ENCODE data around the gene SEMA6D. TPM values are rescaled to one million over a fixed set of nuclear protein-coding genes. Genes with fewer than 3 reads are reported as not detected.
"Not testable (repeated sequence)": the region's sequence is repeated elsewhere in the genome, so short reads cannot be mapped to it uniquely, and the experiment has no call there.

Gene SEMA6D
- polyA plus RNA-seq, 1 of the 3 experiments (the other 2 are of a cell fraction) = 0.30 TPM

DNA sequence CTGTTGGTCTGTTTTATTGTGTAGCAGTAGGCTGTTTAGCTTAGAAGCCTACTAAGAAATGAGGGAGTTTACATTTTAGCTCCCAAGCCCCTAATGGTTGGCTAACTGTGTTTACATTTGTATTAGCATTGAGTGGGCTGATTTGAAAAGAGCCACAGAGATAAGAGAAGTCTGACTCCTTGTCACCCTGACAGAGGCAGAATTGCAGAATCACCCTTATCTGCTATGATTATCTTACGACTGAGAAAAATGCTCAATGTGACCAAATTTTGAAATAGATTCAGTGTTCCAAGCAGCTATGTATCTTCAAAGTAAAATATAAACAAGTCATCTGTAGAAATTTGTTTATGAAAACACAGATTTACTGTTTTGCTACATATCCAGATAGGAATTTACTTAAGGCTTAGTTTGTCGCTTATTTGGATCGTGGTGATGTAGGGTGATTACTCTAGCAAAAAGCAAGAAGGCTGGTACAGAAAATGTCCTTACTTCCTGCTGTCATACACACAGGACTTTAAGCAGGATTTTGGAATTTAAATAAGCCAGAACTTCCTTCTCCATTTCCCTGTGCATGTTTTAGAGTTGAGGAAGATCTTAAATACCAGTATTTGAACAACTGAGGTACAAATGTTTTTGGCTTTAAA, 19.0 kb downstream of the SEMA6D start:
- Histone ChIP-seq H2AFZ (ENCODE audit: low read depth) (no peak overlapping the region), H3K79me2 (ENCODE audit: insufficient read depth) (no peaks in the 10 kb centered on the region)

DNA sequence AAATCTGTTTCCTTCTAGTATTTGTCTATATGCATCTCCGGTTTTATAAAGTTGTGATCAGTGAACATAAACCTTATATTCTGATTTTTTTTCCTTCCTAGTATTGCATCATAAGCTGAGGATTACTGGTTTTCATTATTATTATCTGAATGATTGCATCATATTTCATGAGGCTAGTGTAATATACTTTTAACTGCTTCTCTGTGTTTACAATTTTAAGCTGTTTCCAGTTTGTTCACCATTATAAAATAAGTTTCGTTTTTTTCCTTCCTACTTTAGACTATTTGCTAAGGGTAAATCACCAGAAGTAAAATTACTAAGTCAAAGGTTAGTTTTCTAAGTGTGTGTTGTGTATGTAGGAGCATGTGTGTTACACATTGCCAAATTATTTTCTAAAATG, 20.2 kb downstream of the SEMA6D start:
- no peaks in the 10 kb centered on the region for H3K79me2 ChIP-seq (ENCODE audit: insufficient read depth)
- no peaks in the 10 kb centered on the region for H3K27me3 ChIP-seq (ENCODE audit: insufficient read depth)
- no peak overlapping the region for H3K4me3 ChIP-seq (ENCODE audit: low read depth in 2 of 2, low read length in 1 of 2)
- H4K20me1 ChIP-seq (ENCODE audit: insufficient read depth) = no peaks in the 10 kb centered on the region
- no peak overlapping the region for H2AFZ ChIP-seq (ENCODE audit: low read depth)
- ChIA-PET CTCF (interaction anchor here (0.9 to 2.5 kb wide), 2 partner anchors 20 to 63 kb away, joined by 3 to 10 read pairs; partner anchors contain the start of gene SEMA6D), POLR2A (no interaction called here)
- H3K4me2 ChIP-seq = no peak overlapping the region
- no peak for TF ChIP-seq ELF1 (IDR thresholded peaks at IDR 0.05)
- TF ChIP-seq, protein P1, sequence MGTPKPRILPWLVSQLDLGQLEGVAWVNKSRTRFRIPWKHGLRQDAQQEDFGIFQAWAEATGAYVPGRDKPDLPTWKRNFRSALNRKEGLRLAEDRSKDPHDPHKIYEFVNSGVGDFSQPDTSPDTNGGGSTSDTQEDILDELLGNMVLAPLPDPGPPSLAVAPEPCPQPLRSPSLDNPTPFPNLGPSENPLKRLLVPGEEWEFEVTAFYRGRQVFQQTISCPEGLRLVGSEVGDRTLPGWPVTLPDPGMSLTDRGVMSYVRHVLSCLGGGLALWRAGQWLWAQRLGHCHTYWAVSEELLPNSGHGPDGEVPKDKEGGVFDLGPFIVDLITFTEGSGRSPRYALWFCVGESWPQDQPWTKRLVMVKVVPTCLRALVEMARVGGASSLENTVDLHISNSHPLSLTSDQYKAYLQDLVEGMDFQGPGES (IDR thresholded peaks at IDR 0.05; ENCODE audit: low read depth, low read length) = no peak
- TF ChIP-seq, protein P2, sequence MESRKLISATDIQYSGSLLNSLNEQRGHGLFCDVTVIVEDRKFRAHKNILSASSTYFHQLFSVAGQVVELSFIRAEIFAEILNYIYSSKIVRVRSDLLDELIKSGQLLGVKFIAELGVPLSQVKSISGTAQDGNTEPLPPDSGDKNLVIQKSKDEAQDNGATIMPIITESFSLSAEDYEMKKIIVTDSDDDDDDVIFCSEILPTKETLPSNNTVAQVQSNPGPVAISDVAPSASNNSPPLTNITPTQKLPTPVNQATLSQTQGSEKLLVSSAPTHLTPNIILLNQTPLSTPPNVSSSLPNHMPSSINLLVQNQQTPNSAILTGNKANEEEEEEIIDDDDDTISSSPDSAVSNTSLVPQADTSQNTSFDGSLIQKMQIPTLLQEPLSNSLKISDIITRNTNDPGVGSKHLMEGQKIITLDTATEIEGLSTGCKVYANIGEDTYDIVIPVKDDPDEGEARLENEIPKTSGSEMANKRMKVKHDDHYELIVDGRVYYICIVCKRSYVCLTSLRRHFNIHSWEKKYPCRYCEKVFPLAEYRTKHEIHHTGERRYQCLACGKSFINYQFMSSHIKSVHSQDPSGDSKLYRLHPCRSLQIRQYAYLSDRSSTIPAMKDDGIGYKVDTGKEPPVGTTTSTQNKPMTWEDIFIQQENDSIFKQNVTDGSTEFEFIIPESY (IDR thresholded peaks at IDR 0.05; ENCODE audit: borderline replicate concordance, low read depth) = no peak
- no peaks in the 10 kb centered on the region for H3K9me3 ChIP-seq
- DNase-seq = no peak
- no peaks in the 10 kb centered on the region for H3K9me2 ChIP-seq
- WGBS (ENCODE audit: low lambda C conversion rate) = 22% methylated on average over 2 of the region's 2 CpGs
- no peak overlapping the region for H3K9ac ChIP-seq
- no peaks in the 10 kb centered on the region for H3K36me3 ChIP-seq (replicated peaks in 1 of 2; ENCODE audit: control insufficient read depth in 1 of 2, insufficient read depth in 2 of 2, low read length in 1 of 2)
- no peaks in the 10 kb centered on the region for H3F3A ChIP-seq (replicated peaks; ENCODE audit: insufficient read depth)
- H3K27ac ChIP-seq (ENCODE audit: low read depth in 2 of 2, low read length in 1 of 2) = no peak overlapping the region
- peaks cover 0 to 6% of the 10 kb centered on the region in 2 experiments; a peak in 2 of 4 replicates for H3K4me1 ChIP-seq (ENCODE audit: control insufficient read depth in 1 of 2, insufficient read depth in 2 of 2, low read depth in 1 of 2, low read length in 1 of 2)

More for the DNA sequence above, 19.0 kb downstream of the SEMA6D start:
- WGBS (ENCODE audit: low lambda C conversion rate) = 52% methylated on average over 3 of the region's 3 CpGs
- no peaks in the 10 kb centered on the region for H3K36me3 ChIP-seq (replicated peaks in 1 of 2; ENCODE audit: control insufficient read depth in 1 of 2, insufficient read depth in 2 of 2, low read length in 1 of 2)
- H4K20me1 ChIP-seq (ENCODE audit: insufficient read depth) = no peaks in the 10 kb centered on the region
- TF ChIP-seq EP300 (IDR thresholded peaks at IDR 0.05; ENCODE audit: borderline replicate concordance in 1 of 2, low read depth in 1 of 2, low read length in 1 of 2) = peak in 1 of 2 experiments; percentile 34; a peak in 1 of 4 replicates
- no peak for TF ChIP-seq CHD2 (IDR thresholded peaks at IDR 0.05; ENCODE audit: low read length, partially characterized antibody)
- TF ChIP-seq GATA2 (CRISPR knock-in tag; IDR thresholded peaks at IDR 0.05) = peak; percentile 85
- peak; percentile 62; the same call in 1 of the 2 replicates for TF ChIP-seq FOXJ3 (CRISPR knock-in tag; IDR thresholded peaks at IDR 0.05)
- H3K27ac ChIP-seq (ENCODE audit: low read depth in 2 of 2, low read length in 1 of 2) = no peak overlapping the region
- peaks cover 0 to 3% of the 10 kb centered on the region in 2 experiments; a peak in 2 of 4 replicates for H3K4me1 ChIP-seq (ENCODE audit: control insufficient read depth in 1 of 2, insufficient read depth in 2 of 2, low read depth in 1 of 2, low read length in 1 of 2)
- POLR2A ChIA-PET = no interaction called here
- no peaks in the 10 kb centered on the region for H3K9me2 ChIP-seq
- H3K4me2 ChIP-seq = no peak overlapping the region
- peak; percentile 38 for DNase-seq
- H3F3A ChIP-seq (replicated peaks; ENCODE audit: insufficient read depth) = no peaks in the 10 kb centered on the region
- H3K27me3 ChIP-seq (ENCODE audit: insufficient read depth) = no peaks in the 10 kb centered on the region
- H3K4me3 ChIP-seq (ENCODE audit: low read depth in 2 of 2, low read length in 1 of 2) = no peak overlapping the region
- no peak overlapping the region for H3K9ac ChIP-seq
- no peaks in the 10 kb centered on the region for H3K9me3 ChIP-seq
- CTCF ChIA-PET = interaction anchor here (1.1 to 2.0 kb wide), 5 partner anchors 9 to 1444 kb away, joined by 3 to 5 read pairs (median 4); partner anchors contain the start of gene SEMA6D

DNA sequence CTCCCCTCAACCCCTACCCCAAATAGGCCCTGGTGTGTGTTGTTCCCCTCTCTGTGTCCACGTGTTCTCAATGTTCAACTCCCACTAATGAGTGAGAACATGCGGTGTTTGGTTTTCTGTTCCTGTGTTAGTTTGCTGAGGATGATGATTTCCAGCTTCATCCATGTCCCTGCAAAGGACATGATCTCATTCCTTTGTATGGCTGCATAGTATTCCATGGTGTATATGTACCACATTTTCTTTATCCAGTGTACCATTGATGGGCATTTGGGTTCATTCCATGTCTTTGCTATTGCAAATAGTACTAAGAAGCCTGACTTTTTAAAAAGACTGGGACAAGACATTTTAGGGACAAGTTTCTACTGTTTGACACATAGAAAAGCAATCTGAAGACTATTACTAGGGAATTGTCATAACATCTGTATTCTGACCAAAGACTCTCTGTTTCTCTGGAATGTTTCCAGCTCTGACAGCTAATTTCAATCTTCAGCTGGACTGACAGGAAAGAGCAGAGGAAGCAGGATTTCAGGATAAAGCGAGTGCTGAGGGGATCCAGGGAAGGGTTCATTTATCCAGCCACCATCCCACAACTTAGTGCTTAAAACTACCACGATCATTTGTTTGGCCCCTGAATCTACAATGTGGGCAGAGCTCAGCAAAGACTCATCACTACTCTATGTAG, 21.0 kb downstream of the SEMA6D start:
- H4K20me1 ChIP-seq (ENCODE audit: insufficient read depth); H3K9ac ChIP-seq; DNase-seq; H3F3A ChIP-seq (replicated peaks; ENCODE audit: insufficient read depth); H2AFZ ChIP-seq (ENCODE audit: low read depth); H3K4me2 ChIP-seq; H3K9me2 ChIP-seq; POLR2A ChIA-PET; H3K4me3 ChIP-seq (ENCODE audit: low read depth in 2 of 2, low read length in 1 of 2); H3K4me1 ChIP-seq (ENCODE audit: control insufficient read depth in 1 of 2, insufficient read depth in 2 of 2, low read depth in 1 of 2, low read length in 1 of 2); H3K9me3 ChIP-seq; H3K79me2 ChIP-seq (ENCODE audit: insufficient read depth); H3K36me3 ChIP-seq (replicated peaks in 1 of 2; ENCODE audit: control insufficient read depth in 1 of 2, insufficient read depth in 2 of 2, low read length in 1 of 2); H3K27ac ChIP-seq (ENCODE audit: low read depth in 2 of 2, low read length in 1 of 2); H3K27me3 ChIP-seq (ENCODE audit: insufficient read depth): not testable (repeated sequence)
- 49% methylated on average over 4 of the region's 4 CpGs for WGBS (ENCODE audit: low lambda C conversion rate)
- CTCF ChIA-PET = interaction anchor here (0.8 to 2.5 kb wide), 2 partner anchors 21 to 341 kb away, joined by 3 to 10 read pairs; partner anchors contain the start of gene SEMA6D

All from SK-N-SH (cell line).